IMR-90 (cell line): ENCODE data around the gene FOXP1. TPM values are rescaled to one million over a fixed set of nuclear protein-coding genes. Genes with fewer than 3 reads are reported as not detected.
A peak's percentile ranks its signal among the peaks of the same experiment; 100 is the strongest.

ENCODE experiments used
- ATAC-seq: fragments of 200-7000 bp; cut with Tn5 transposase; 2 replicates; pipeline ENCODE4 v1.9.1; 2020; ENCODE audit warnings: low read depth, mild to moderate bottlenecking, moderate library complexity
- BruUV-seq: library from RNA; stranded (reverse); fragments of 400-500 nt; replicated peaks from 2 replicates; lab custom pipeline; 2021; lab: Mats Ljungman, UMichigan
- CTCF ChIA-PET: fragments of 300-600 bp; formaldehyde crosslinking; extraction: SDS; loops from one replicate; lab custom pipeline; 2021; ENCODE audit warnings: antibody characterized with exemption; lab: Yijun Ruan, JAX
- POLR2A ChIA-PET: fragments of 300-600 bp; sonication (Branson Sonifier 250); formaldehyde crosslinking; loops from one replicate; lab custom pipeline; 2022; ENCODE audit warnings: antibody characterized with exemption; ENCODE audit not compliant: unreplicated experiment; lab: Charles Lee
- DNase-seq: peaks from one replicate; pipeline ENCODE4 v3.0.0; 2013
- H2AFZ ChIP-seq: replicated peaks from 2 replicates; pipeline ENCODE3; 2013; ENCODE audit warnings: low read length, mild to moderate bottlenecking; ENCODE audit not compliant: poor library complexity
- H2AK5ac ChIP-seq: 2 replicates; pipeline ENCODE4 v1.6.1; 2013; ENCODE audit warnings: low read depth, low read length, inconsistent platforms
- H2AK9ac ChIP-seq: replicated peaks from 2 replicates; pipeline ENCODE3; 2013; ENCODE audit warnings: mild to moderate bottlenecking, low read depth, low read length, moderate library complexity; ENCODE audit not compliant: poor library complexity
- H2BK120ac ChIP-seq: 2 replicates; pipeline ENCODE4 v1.6.1; 2013; ENCODE audit warnings: low read depth, low read length, inconsistent platforms
- H2BK15ac ChIP-seq: 3 replicates; pipeline ENCODE4 v1.6.1; 2013; ENCODE audit warnings: low read depth, low read length, inconsistent platforms
- H2BK20ac ChIP-seq: 2 replicates; pipeline ENCODE4 v1.6.1; 2013; ENCODE audit warnings: low read depth, mild to moderate bottlenecking, inconsistent platforms, low read length, moderate library complexity
- H2BK5ac ChIP-seq: 2 replicates; pipeline ENCODE4 v1.6.1; 2013; ENCODE audit warnings: mild to moderate bottlenecking, low read depth, low read length, inconsistent platforms; ENCODE audit not compliant: poor library complexity, severe bottlenecking
- H3K14ac ChIP-seq: replicated peaks from 2 replicates; pipeline ENCODE4 v1.6.1; 2013; ENCODE audit warnings: low read depth, low read length, inconsistent platforms
- H3K18ac ChIP-seq: 2 replicates; pipeline ENCODE4 v1.6.1; 2013; ENCODE audit warnings: low read depth, low read length, control low read depth
- H3K23ac ChIP-seq: 2 replicates; pipeline ENCODE4 v1.6.1; 2013; ENCODE audit warnings: low read depth, low read length, inconsistent platforms
- H3K27ac ChIP-seq: 2 replicates; pipeline ENCODE4 v1.5.1; 2013; ENCODE audit warnings: mild to moderate bottlenecking, control low read depth, low read length; ENCODE audit not compliant: insufficient read depth
- H3K27me3 ChIP-seq: 2 replicates; pipeline ENCODE4 v1.6.1; 2013; ENCODE audit warnings: low read length; ENCODE audit not compliant: control insufficient read depth, insufficient read depth
- H3K36me3 ChIP-seq: 2 replicates; pipeline ENCODE4 v1.6.1; 2013; ENCODE audit warnings: low read length, mixed read lengths; ENCODE audit not compliant: control insufficient read depth, insufficient read depth
- H3K4ac ChIP-seq: 2 replicates; pipeline ENCODE4 v1.6.1; 2013; ENCODE audit warnings: low read depth, low read length, inconsistent platforms
- H3K4me1 ChIP-seq: 2 replicates; pipeline ENCODE4 v1.6.1; 2013; ENCODE audit warnings: low read length, mixed read lengths; ENCODE audit not compliant: control insufficient read depth, insufficient read depth
- H3K4me2 ChIP-seq: 2 replicates; pipeline ENCODE4 v1.6.1; 2013; ENCODE audit warnings: low read depth, mild to moderate bottlenecking, control low read depth, low read length, moderate library complexity
- H3K4me3 ChIP-seq: 2 replicates; pipeline ENCODE4 v1.5.1; 2013; ENCODE audit warnings: low read depth, mild to moderate bottlenecking, control low read depth, low read length, moderate library complexity; ENCODE audit not compliant: insufficient read depth
- H3K56ac ChIP-seq: 2 replicates; pipeline ENCODE4 v1.6.1; 2013; ENCODE audit warnings: low read length, inconsistent platforms; ENCODE audit not compliant: insufficient read depth; ENCODE audit errors: extremely low read depth
- H3K79me1 ChIP-seq, 2 experiments: 2 replicates each; pipeline ENCODE4 v1.6.1; 2013; ENCODE audit warnings: low read length in 2 of 2, inconsistent platforms in 1 of 2, low read depth in 1 of 2
- H3K9ac ChIP-seq: 2 replicates; pipeline ENCODE4 v1.6.1; 2013; ENCODE audit warnings: low read depth, low read length, control low read depth
- H3K9me1 ChIP-seq: 2 replicates; pipeline ENCODE4 v1.6.1; 2013; ENCODE audit warnings: low read length, inconsistent platforms; ENCODE audit not compliant: insufficient read depth
- H3K9me3 ChIP-seq: 2 replicates; pipeline ENCODE4 v1.6.1; 2013; ENCODE audit warnings: low read length; ENCODE audit not compliant: control insufficient read depth, insufficient read depth
- H4K20me1 ChIP-seq: 2 replicates; pipeline ENCODE4 v1.6.1; 2013; ENCODE audit warnings: low read length, inconsistent platforms; ENCODE audit not compliant: insufficient read depth
- H4K5ac ChIP-seq: 2 replicates; pipeline ENCODE4 v1.6.1; 2013; ENCODE audit warnings: mild to moderate bottlenecking, low read depth, low read length, control low read depth
- H4K8ac ChIP-seq, 2 experiments: 2 replicates each; pipeline ENCODE4 v1.6.1; 2013; ENCODE audit warnings: low read depth in 2 of 2, low read length in 2 of 2, control low read depth in 1 of 2, inconsistent platforms in 1 of 2
- H4K91ac ChIP-seq: 2 replicates; pipeline ENCODE4 v1.6.1; 2013; ENCODE audit warnings: low read depth, low read length, inconsistent platforms; ENCODE audit not compliant: insufficient read depth
- BHLHE40 ChIP-seq: fragments of 150-350 bp; IDR thresholded peaks from 2 replicates; pipeline ENCODE4 v1.6.1; 2016; ENCODE audit warnings: mild to moderate bottlenecking, low read depth, low read length
- CEBPB ChIP-seq: IDR thresholded peaks from 2 replicates; pipeline ENCODE4 v1.6.1; 2012; ENCODE audit warnings: low read depth, low read length, improper control_type of control experiment
- MAFK ChIP-seq: IDR thresholded peaks from 2 replicates; pipeline ENCODE4 v1.6.1; 2012; ENCODE audit warnings: low read depth, low read length, improper control_type of control experiment
- WGBS, 2 experiments: methylation state at CpG; one replicate each; pipeline versions ENCODE4 v1.1.5 to v1.1.7; 2013; ENCODE audit warnings: missing lambda C conversion rate in 2 of 2; ENCODE audit not compliant: insufficient read length in 1 of 2; ENCODE audit errors: extremely low coverage in 2 of 2; 5-methylcytosine and 5-hydroxymethylcytosine counted together
- dilution Hi-C: fragments of 300-500 bp; cut with HindIII; formaldehyde crosslinking; loops from one replicate; pipeline ENCODE4 v1.14.3; 2018; ENCODE audit warnings: low sequenced_read_pairs; ENCODE audit not compliant: unreplicated experiment
- in situ Hi-C: fragments of 300-500 bp; cut with MboI; formaldehyde crosslinking; loops from 3 replicates; pipeline ENCODE4 v1.14.3; 2019; ENCODE audit warnings: low sequenced_read_pairs, inconsistent platforms, mixed read lengths
- intact Hi-C: fragments of 100-400 bp; cut with micrococcal nuclease; formaldehyde crosslinking; loops from 2 replicates; pipeline ENCODE4 v1.10.0; 2022
- polyA plus RNA-seq, 3 experiments: library from polyadenylated mRNA; depleted of rRNA; stranded (reverse); fragments of >200 nt; gene quantifications; 2 replicates each; pipeline ENCODE4 v1.2.3, GENCODE V29; 2012; ENCODE audit warnings: low replicate concordance in 1 of 3
- total RNA-seq: library from RNA; depleted of rRNA; stranded (reverse); fragments of >200 nt; gene quantifications from 2 replicates; pipeline ENCODE4 v1.2.3, GENCODE V29; 2012
- TF ChIP-seq, protein P1 (sequence below): conservative IDR thresholded peaks from 2 replicates; pipeline ENCODE4 v1.5.1; 2012; ENCODE audit warnings: mild to moderate bottlenecking, low read depth, low read length, improper control_type of control experiment
- TF ChIP-seq, protein P2 (sequence below): fragments of 150-350 bp; IDR thresholded peaks from 2 replicates; pipeline ENCODE4 v1.6.1; 2017; ENCODE audit warnings: mild to moderate bottlenecking, antibody characterized with exemption, low read length, low read depth

Gene FOXP1
- total and polyA plus RNA-seq, 2 of the 4 experiments (the other 2 are of a cell fraction): 37.0 to 132 TPM

DNA sequence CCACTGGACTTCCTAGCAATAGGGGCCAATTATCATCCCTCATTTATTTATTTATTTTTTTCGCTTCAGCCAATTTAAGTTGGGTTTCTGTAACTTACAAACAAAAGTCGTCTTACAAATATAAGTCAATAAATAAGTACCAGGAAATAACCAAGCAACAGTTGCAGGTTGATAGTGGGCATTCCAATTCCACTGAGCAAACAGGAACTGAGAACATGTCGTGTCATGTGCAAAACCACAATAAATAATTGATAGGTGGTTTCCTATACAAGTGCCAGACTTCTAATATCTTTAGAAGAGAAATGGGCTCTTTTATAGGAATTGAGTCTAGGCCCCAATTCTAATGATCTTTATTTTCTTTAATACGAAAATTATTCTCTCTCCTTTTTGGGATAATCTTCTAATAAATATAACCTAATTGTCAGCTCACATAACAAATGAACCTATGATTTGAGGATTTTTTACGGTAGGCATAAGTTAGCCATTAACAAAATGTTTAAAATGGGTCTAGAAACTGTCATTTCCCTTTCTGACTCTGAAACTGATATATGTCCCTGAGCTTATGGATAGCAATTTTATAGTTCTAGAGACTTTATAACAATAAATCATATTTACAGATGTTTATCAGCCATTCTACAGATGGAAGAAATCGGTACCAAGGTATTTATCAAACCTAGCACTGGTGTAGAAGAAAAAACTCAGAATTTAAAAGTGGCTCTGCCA is 571.8 kb downstream of the FOXP1 start (continued):
- TF ChIP-seq, protein P1, sequence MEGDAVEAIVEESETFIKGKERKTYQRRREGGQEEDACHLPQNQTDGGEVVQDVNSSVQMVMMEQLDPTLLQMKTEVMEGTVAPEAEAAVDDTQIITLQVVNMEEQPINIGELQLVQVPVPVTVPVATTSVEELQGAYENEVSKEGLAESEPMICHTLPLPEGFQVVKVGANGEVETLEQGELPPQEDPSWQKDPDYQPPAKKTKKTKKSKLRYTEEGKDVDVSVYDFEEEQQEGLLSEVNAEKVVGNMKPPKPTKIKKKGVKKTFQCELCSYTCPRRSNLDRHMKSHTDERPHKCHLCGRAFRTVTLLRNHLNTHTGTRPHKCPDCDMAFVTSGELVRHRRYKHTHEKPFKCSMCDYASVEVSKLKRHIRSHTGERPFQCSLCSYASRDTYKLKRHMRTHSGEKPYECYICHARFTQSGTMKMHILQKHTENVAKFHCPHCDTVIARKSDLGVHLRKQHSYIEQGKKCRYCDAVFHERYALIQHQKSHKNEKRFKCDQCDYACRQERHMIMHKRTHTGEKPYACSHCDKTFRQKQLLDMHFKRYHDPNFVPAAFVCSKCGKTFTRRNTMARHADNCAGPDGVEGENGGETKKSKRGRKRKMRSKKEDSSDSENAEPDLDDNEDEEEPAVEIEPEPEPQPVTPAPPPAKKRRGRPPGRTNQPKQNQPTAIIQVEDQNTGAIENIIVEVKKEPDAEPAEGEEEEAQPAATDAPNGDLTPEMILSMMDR: no peak

DNA sequence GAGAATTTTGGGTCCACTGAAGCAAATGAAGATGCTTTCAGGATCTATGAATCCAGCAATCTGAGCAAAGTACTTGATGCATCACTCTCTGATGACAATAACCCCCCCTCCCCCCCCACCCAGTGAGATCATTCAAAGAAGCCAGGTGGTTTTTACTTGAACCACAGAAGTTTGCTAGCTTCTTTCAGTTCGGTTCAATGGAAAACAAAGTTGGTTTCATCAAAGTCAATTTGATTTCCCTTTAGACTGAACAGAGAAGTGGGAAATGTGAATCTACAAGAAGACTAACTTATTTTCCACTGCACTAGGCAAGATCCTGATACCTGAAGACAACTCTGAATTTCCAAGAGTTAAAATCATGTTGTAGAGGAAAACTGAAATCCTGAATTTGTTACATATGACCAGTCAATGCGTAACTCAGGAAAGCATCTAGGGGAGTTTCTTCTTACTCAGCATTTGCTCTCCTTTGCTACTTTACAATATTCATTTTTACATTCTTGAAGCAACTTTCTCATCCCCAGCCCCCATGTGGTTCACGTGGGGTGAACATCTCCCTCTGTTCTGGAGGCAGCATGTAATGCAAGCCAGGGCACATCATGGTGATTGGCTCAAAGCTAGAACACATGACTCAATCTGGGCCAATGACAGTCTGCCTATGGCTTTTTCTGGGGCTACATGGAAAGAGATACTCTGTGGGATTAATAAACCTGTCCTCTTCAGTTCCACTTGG is 572.6 kb downstream of the FOXP1 start:
- Histone ChIP-seq H4K8ac (no peak overlapping the region), H3K79me1 (peaks cover 29 to 53% of the 10 kb centered on the region in 2 experiments), H2AK9ac (no peak overlapping the region), H2BK5ac (no peak overlapping the region), H3K4ac (no peak overlapping the region), H3K36me3 (peaks cover 18% of the 10 kb centered on the region), H2BK15ac (no peak overlapping the region), H4K20me1 (peaks cover 28% of the 10 kb centered on the region; the same call in 1 of the 2 replicates), H3K27me3 (no peaks in the 10 kb centered on the region), H4K91ac (no peak overlapping the region), H3K23ac (no peak overlapping the region), H2AK5ac (no peak overlapping the region), H2BK120ac (no peak overlapping the region), H2BK20ac (no peak overlapping the region), H2AFZ (no peak overlapping the region), H3K4me3 (no peak overlapping the region), H3K56ac (no peak overlapping the region), H3K9me1 (peaks cover 3% of the 10 kb centered on the region; the same call in 1 of the 2 replicates), H3K4me1 (peaks cover 5% of the 10 kb centered on the region), H3K14ac (peak overlapping the region; percentile 36; the same call in 1 of the 2 replicates), H3K9me3 (no peaks in the 10 kb centered on the region), H3K9ac (no peak overlapping the region), H4K5ac (no peak overlapping the region), H3K27ac (no peak overlapping the region), H3K4me2 (no peak overlapping the region), H3K18ac (no peak overlapping the region)
- WGBS, 2 experiments: no CpG with 5 or more reads among the region's 3 CpGs
- in situ Hi-C loops: no loop called here
- DNase-seq (peak; percentile 31), ATAC-seq (no peak)
- POLR2A ChIA-PET: no interaction called here
- CTCF ChIA-PET: no interaction called here
- TF ChIP-seq, protein P2, sequence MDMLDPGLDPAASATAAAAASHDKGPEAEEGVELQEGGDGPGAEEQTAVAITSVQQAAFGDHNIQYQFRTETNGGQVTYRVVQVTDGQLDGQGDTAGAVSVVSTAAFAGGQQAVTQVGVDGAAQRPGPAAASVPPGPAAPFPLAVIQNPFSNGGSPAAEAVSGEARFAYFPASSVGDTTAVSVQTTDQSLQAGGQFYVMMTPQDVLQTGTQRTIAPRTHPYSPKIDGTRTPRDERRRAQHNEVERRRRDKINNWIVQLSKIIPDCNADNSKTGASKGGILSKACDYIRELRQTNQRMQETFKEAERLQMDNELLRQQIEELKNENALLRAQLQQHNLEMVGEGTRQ: peak; percentile 48; the same call in 1 of the 2 replicates
- TF ChIP-seq MAFK (peak; percentile 31; the same call in 1 of the 2 replicates), BHLHE40 (no peak), CEBPB (no peak)
- intact Hi-C loops: no loop called here
- BruUV-seq: no TSS peak
- dilution Hi-C loops: no loop called here
